Left ventricle myocardium superior (tissue), 1 donor: Measurements from ENCODE around the gene WNT7A. TPM values are rescaled to one million over a fixed set of nuclear protein-coding genes. Genes with fewer than 3 reads are reported as not detected.
"Not testable (repeated sequence)": the region's sequence is repeated elsewhere in the genome, so short reads cannot be mapped to it uniquely, and the experiment has no call there.

Experiments
- ATAC-seq: fragments of 200-7000 bp; cut with Tn5 transposase; one replicate; pipeline ENCODE4 v1.9.1; 2020; ENCODE audit warnings: mild to moderate bottlenecking, moderate library complexity
- DNase-seq: peaks from one replicate; pipeline ENCODE4 v3.0.0-alpha.2; 2020
- intact Hi-C: fragments of 100-400 bp; cut with micrococcal nuclease; formaldehyde crosslinking; loops from one replicate; pipeline ENCODE4 v1.11.0; 2022
- long read RNA-seq: library from polyadenylated mRNA; unstranded; transcript quantifications from one replicate; pipeline ENCODE4 v2.0.0, GENCODE V29; 2021
- total RNA-seq: library from RNA; stranded (reverse); fragmentation: NEBNext Ultra II Directional; extraction: Animal tissue kit (Norgen Biotek cat#: 25700); gene quantifications from one replicate; pipeline ENCODE4 v1.2.1, GENCODE V29; 2021
- donor health status: DM: no; HTN: yes; CAD: no; lungs with severe emphysema.

WNT7A gene
- not detected for total RNA-seq
- long read RNA-seq = 0 reads

GRCh38 chr3:13879946-13880810 is at the start of gene WNT7A:
Gene WNT7A, minus strand, starts transcription at chr3:13880071. Its CDS starts 255 bp downstream, at chr3:13879816.
- ATAC-seq (peak; percentile 38), DNase-seq (no peak)
- intact Hi-C loops = no loop called here

- intact Hi-C loops, ATAC-seq, DNase-seq: not testable (repeated sequence)
Measured at GRCh38 chr3:13928741-13929140, 48.9 kb upstream of the WNT7A start.

GRCh38 chr3:13927295-13927694 is 47.4 kb upstream of the WNT7A start:
- DNase-seq (no peak), ATAC-seq (no peak)
- intact Hi-C loops = no loop called here

- intact Hi-C loops = no loop called here
- DNase-seq = no peak
- ATAC-seq = no peak
Measured at GRCh38 chr3:13916375-13916774, 36.5 kb upstream of the WNT7A start.

- no peak for DNase-seq
- intact Hi-C loops = no loop called here
- no peak for ATAC-seq
Measured at GRCh38 chr3:13902648-13903238, 22.9 kb upstream of the WNT7A start.

GRCh38 chr3:13901935-13902584 is 22.2 kb upstream of the WNT7A start:
- ATAC-seq = no peak
- DNase-seq = no peak
- intact Hi-C loops = no loop called here

GRCh38 chr3:13898346-13898745 is 18.5 kb upstream of the WNT7A start:
- intact Hi-C loops = no loop called here
- ATAC-seq (no peak), DNase-seq (no peak)

- intact Hi-C loops = no loop called here
- peak; percentile 75 for ATAC-seq
- no peak for DNase-seq
Measured at GRCh38 chr3:13896473-13897154, 16.7 kb upstream of the WNT7A start.

GRCh38 chr3:13895155-13896105 is 15.6 kb upstream of the WNT7A start:
- DNase-seq (peak; percentile 96), ATAC-seq (peak; percentile 99)
- intact Hi-C loops = no loop called here

GRCh38 chr3:13894807-13895154 is 14.9 kb upstream of the WNT7A start:
- ATAC-seq = no peak
- no peak for DNase-seq
- intact Hi-C loops = no loop called here

GRCh38 chr3:13894096-13894806 is 14.4 kb upstream of the WNT7A start:
- no peak for DNase-seq
- intact Hi-C loops = no loop called here
- ATAC-seq = no peak

GRCh38 chr3:13892304-13892703 is 12.4 kb upstream of the WNT7A start:
- intact Hi-C loops = no loop called here
- DNase-seq (no peak), ATAC-seq (no peak)

- DNase-seq (no peak), ATAC-seq (no peak)
- intact Hi-C loops = no loop called here
Measured at GRCh38 chr3:13891492-13892073, 11.7 kb upstream of the WNT7A start.

GRCh38 chr3:13891017-13891392 is 11.1 kb upstream of the WNT7A start:
- ATAC-seq (no peak), DNase-seq (no peak)
- intact Hi-C loops = no loop called here

GRCh38 chr3:13890377-13891016 is 10.6 kb upstream of the WNT7A start:
- DNase-seq (no peak), ATAC-seq (no peak)
- intact Hi-C loops = no loop called here

- ATAC-seq (no peak), DNase-seq (no peak)
- intact Hi-C loops = no loop called here
Measured at GRCh38 chr3:13888576-13888975, 8.7 kb upstream of the WNT7A start.
